Ectodermal cell (in vitro differentiated cells): ENCODE results near the gene FBXO36.
"Not testable (repeated sequence)": the region's sequence is repeated elsewhere in the genome, so short reads cannot be mapped to it uniquely, and the experiment has no call there.

Experiments
- H3K27ac ChIP-seq: 2 replicates; pipeline ENCODE4 v1.7.0; 2013; ENCODE audit warnings: mild to moderate bottlenecking, low read depth, low read length; ENCODE audit not compliant: insufficient read depth, poor library complexity, severe bottlenecking
- H3K27me3 ChIP-seq: 2 replicates; pipeline ENCODE4 v1.7.0; 2013; ENCODE audit warnings: mild to moderate bottlenecking, low read length; ENCODE audit not compliant: insufficient read depth, control insufficient read depth, poor library complexity, severe bottlenecking
- H3K36me3 ChIP-seq: one replicate; pipeline ENCODE4 v1.7.0; 2013; ENCODE audit warnings: low read length; ENCODE audit not compliant: control insufficient read depth, insufficient read depth
- H3K4me1 ChIP-seq: one replicate; pipeline ENCODE4 v1.7.0; 2013; ENCODE audit warnings: low read length; ENCODE audit not compliant: control insufficient read depth, insufficient read depth
- H3K4me3 ChIP-seq: 2 replicates; pipeline ENCODE4 v1.7.0; 2013; ENCODE audit warnings: low read depth, low read length, control low read depth; ENCODE audit not compliant: insufficient read depth
- H3K9me3 ChIP-seq: 2 replicates; pipeline ENCODE4 v1.7.0; 2013; ENCODE audit warnings: mild to moderate bottlenecking, low read length, moderate library complexity; ENCODE audit not compliant: control insufficient read depth
- WGBS, 2 experiments: methylation state at CpG; one replicate each; pipeline ENCODE4 v1.1.7; 2013; ENCODE audit warnings: missing lambda C conversion rate in 2 of 2; 5-methylcytosine and 5-hydroxymethylcytosine counted together

The FBXO36 gene

DNA sequence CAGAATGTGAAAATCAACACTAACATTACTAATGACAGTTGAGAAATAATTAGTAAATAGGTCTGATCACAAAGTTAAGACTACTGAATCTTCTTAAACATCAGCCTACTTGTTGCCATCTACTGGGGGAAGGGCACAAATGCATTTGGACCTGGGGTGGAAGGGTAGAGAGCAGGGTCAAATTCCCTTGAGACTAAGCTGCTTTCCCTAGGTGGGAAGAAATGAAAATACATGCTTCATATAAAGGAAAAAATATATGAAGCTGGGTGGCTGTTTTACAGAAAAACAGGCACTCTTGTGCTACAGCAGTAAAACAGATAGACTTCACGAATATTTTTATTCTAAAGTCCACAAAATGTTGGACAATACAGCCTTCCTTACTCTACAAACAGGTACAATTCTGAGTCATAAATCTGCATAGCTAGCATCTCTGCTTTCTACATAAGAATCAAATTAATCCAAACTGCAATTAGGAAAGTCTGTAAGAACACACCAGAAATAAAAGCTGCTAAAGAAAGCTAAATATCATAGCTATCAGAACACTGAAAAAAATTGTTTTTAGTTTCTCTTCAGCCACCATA, 11.4 kb upstream of the FBXO36 start:
- no peaks in the 10 kb centered on the region for H3K36me3 ChIP-seq
- H3K27ac ChIP-seq = no peak overlapping the region
- 38 to 53% methylated on average over 1 of the region's 1 CpG for WGBS, 2 experiments

DNA sequence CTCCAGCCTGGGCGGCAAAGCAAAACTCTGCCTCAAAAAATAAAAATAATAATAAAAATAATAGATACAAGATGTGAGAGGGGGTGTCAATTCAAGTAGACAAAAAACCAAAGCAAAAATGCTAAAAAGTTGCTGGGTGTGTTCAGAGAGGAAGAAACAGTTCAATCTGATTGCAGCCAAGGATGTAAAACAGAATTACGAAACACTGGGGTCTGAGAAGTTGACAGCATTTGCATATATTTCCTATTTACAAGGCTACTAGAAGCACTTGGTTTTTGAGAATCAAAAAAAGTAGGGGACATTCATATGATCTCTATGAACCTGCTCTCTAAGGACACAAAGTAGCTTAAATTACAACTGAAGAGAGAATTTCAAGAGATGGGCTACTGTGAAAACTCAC, 8.1 kb upstream of the FBXO36 start:
- H3K9me3 ChIP-seq = no peaks in the 10 kb centered on the region
- no peaks in the 10 kb centered on the region for H3K4me1 ChIP-seq
- H3K4me3 ChIP-seq = no peak overlapping the region
- no peaks in the 10 kb centered on the region for H3K36me3 ChIP-seq
- no peak overlapping the region for H3K27ac ChIP-seq
- no peaks in the 10 kb centered on the region for H3K27me3 ChIP-seq
- WGBS, 2 experiments = 100% methylated on average over 1 of the region's 2 CpGs; no CpG with 5 or more reads in 1 of the 2 experiments

More for the DNA sequence above, 11.4 kb upstream of the FBXO36 start:
- Histone ChIP-seq H3K9me3 (no peaks in the 10 kb centered on the region), H3K4me3 (no peak overlapping the region), H3K27me3 (no peaks in the 10 kb centered on the region), H3K4me1 (no peaks in the 10 kb centered on the region)

DNA sequence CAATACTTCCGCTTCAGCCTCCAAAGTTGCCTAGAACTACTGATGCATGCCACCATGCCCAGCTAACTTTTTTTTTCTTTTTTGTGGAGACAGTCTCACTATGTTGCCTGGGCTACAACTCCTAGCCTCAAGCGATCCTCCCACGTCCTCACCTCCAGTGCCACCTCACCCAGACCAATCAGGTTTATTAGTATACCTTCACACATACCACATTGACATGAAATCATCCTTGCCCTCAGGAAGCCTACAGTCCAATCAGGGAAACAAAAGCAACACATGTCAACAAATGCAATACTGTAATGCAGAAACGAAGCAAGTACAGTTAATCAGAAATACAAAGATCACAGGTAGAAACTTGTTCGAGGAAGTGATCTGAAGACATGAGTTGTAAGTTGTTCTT, 4.5 kb upstream of the FBXO36 start:
- H3K36me3 ChIP-seq = no peaks in the 10 kb centered on the region
- no peaks in the 10 kb centered on the region for H3K9me3 ChIP-seq
- H3K27me3 ChIP-seq = no peaks in the 10 kb centered on the region
- H3K27ac ChIP-seq = no peak overlapping the region
- H3K4me3 ChIP-seq = no peak overlapping the region
- H3K4me1 ChIP-seq = no peaks in the 10 kb centered on the region
- 94 to 95% methylated on average over 5 of the region's 5 CpGs for WGBS, 2 experiments

DNA sequence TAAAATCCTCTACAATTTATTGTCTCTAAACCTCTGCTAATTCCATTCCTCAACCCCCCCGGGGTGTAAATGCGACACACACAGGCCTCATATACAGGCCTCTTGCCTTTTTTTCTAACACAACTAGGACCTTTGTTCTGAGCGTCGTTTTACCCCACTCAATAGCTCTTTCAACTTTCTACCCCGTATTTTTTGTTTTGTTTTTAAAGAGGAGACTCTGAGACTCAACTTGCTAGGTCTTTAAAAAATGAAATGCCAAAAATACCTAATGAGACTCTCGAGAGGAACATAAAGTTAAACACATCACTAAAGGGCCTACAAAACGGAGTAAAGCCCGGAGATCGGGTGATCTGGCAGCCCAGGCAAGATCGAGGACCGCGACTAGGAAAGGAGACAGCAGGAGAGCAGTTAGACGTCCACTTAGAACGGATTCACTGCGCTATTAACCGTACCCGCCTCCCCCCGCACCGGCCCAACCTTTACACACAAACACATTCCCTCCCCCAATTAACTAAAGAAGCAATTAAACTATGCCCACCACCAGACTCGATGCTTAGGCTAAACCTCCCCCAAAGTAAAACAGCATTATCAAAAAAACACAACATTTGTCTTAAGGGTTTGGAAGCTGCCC, 2.2 kb upstream of the FBXO36 start:
- Histone ChIP-seq H3K27ac (peak overlapping the region; percentile 85), H3K27me3 (no peaks in the 10 kb centered on the region), H3K4me3 (peak overlapping the region; percentile 94), H3K9me3 (no peaks in the 10 kb centered on the region), H3K4me1 (no peaks in the 10 kb centered on the region), H3K36me3 (no peaks in the 10 kb centered on the region)
- WGBS, 2 experiments = 10 to 14% methylated on average over 19 to 20 of the region's 20 CpGs

DNA sequence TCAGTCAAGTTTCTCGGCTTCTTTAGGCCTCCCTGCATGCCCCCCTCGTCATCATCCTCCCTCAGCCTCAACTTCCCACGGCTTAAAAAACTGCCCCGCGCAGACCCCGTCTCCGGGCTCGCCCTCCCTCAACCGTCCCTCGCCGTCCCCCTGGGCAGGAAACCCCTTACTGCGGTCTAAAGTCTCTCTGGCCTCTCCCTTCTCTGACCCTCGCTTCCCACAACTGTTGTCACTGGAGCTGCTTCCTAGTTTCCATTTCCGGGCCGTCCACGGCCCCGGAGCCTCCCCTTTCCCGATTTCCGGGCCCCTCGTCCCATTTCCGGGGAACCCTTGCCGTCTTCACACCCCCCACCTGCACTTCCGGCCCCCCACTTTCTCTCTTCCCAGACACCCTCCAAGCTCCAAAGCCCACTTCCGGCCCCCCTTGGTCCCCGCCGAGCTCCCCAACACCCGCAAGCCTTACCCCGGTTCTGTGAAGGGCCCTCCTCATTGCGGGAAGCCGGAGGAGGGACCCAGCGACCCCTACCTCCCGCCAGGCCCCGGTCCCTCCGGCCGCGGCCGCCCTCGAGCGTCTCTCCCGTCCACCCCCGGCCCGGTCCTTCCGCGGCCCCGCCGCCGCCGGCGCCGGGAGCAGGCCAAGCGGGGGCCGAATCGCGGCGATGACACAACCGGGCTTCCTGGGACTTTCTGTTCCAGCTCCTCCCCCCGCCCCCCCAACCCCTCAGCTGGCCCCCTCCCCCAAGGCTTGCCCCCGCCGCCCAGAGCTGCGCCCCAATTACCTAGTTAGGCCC, 1.0 kb upstream of the FBXO36 start:
- Histone ChIP-seq H3K27ac (peak overlapping the region; percentile 85), H3K4me1 (no peaks in the 10 kb centered on the region), H3K27me3 (no peaks in the 10 kb centered on the region), H3K9me3 (no peaks in the 10 kb centered on the region), H3K4me3 (peak overlapping the region; percentile 94), H3K36me3 (no peaks in the 10 kb centered on the region)
- 0% methylated on average over 57 to 59 of the region's 60 CpGs for WGBS, 2 experiments

DNA sequence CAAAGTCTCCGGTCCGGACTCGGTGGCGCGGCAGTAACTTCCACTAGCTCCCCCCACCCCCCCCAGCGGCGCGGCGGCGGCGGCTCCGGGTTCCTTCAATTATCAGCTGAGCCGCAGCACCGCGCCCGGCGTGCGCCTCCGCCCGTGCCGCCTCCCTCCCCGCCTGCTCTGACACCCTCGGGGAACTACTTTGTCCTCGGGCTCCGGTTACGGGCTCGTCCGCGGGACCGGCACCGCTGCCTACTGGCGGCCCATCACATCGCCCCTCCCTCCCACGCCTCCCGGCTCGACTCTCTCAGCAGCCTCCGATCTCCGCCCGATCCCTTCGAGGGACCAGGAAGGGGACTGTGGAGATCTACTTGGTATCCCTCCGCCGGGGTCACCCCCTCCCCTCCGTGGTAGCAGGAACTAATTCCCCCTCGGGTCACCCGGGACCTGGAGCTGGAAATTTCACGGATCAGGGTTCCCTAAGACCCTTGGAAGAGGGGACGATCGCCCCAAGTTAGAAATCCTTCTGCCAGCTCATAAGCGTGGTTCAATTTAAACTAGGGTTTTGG, 333 bp upstream of the FBXO36 start, which contains the start of gene TRIP12:
Gene TRIP12, minus strand, starts transcription at position 118 of the 557 bp plus-strand sequence. CDS start 41,930 bp downstream, outside the sequence.
- Histone ChIP-seq H3K36me3 (no peaks in the 10 kb centered on the region), H3K27ac (peak within 1 kb of the TSS; percentile 85), H3K4me3 (peak within 1 kb of the TSS; percentile 94), H3K27me3 (no peaks in the 10 kb centered on the region), H3K9me3 (no peaks in the 10 kb centered on the region), H3K4me1 (no peaks in the 10 kb centered on the region)
- WGBS, 2 experiments = 0% methylated on average over 49 of the region's 49 CpGs

DNA sequence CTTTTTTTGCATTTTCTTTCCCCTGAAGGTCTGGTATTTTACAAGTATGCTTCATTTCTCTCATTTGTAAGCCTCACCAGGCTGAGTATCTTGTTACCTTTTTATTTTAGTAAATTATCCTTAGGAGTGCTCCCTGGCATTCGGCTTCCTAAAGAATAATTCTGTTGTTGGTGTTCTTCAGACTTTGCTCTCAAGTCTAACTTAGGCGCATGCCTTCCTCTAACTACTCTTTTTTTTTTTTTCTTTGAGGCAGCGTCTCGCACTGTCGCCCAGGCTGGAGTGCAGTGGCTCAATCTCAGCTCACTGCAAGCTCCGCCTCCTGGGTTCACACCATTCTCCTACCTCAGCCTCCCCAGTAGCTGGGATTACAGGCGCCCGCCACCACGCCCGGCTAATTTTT, 2.2 kb downstream of the FBXO36 start:
- 91% methylated on average over 6 to 10 of the region's 10 CpGs for WGBS, 2 experiments
- H3K27ac ChIP-seq, H3K4me3 ChIP-seq, H3K36me3 ChIP-seq, H3K27me3 ChIP-seq, H3K9me3 ChIP-seq, H3K4me1 ChIP-seq: not testable (repeated sequence)

DNA sequence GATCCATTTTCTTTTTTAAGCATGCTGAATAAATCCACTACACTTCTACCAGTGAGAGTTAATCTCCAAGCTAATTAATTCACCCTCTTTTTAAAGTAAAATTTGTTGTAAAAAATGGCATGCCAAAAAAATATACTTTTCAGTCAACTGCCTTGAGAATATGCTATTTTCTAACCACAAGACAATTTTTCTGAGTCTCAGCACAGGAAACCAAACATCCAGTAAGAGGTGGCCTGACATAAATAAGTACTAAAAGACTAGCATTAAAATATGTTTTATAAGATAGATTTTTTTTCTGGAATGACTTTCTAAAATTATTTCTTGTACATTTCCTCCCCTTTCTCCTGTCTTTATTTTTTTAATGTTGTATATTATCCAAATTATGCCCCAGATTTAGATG, 2.9 kb downstream of the FBXO36 start:
- Histone ChIP-seq H3K27me3 (no peaks in the 10 kb centered on the region), H3K9me3 (no peaks in the 10 kb centered on the region), H3K36me3 (no peaks in the 10 kb centered on the region), H3K27ac (no peak overlapping the region), H3K4me1 (no peaks in the 10 kb centered on the region), H3K4me3 (no peak overlapping the region)

DNA sequence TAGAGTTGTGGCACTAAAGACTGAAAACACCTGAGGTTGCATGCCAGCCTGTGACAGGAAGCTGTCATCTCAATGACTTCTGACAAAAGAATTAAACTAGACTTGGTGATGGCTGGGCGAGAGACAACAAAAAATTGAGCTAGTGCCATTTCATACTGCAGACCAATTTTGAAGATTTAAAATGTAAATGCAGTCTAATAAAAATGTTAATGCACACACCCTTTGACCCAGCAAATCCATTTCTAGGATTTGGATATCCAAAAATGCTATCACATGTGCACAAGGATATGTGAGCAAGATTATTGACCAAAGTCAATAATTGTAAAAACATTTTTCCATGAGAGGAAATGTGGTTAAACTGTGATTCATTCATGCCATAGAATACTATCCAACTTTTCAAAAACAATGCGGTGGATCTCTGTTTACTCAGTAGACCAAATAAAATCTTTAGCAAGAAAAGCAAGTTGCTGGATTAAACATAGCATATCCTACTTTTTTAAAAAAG, 5.6 kb downstream of the FBXO36 start:
- Histone ChIP-seq H3K36me3 (no peaks in the 10 kb centered on the region), H3K27me3 (no peaks in the 10 kb centered on the region), H3K9me3 (no peaks in the 10 kb centered on the region), H3K4me1 (no peaks in the 10 kb centered on the region), H3K4me3 (no peak overlapping the region), H3K27ac (no peak overlapping the region)
- WGBS, 2 experiments = 98% methylated on average over 2 of the region's 2 CpGs; no CpG with 5 or more reads in 1 of the 2 experiments

DNA sequence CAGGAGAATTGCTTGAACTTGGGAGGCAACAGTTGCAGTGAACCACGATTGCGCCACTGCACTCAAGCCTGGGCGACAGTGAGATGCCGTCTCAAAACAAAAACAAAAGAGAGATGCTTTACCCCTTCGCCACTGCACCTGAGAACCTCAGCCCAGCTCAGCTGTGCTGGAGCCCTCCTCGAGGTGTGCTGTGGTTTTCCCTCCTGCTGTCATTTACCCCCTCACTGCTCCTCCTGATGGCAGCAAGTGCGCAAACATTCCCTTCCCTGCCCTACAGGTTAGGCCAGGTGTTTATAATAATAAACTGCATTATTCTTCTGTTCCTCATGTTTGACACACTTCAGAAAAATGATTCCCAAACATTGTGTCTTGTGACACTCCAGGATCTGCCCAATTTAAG, 8.4 kb downstream of the FBXO36 start:
- H3K36me3 ChIP-seq = no peaks in the 10 kb centered on the region
- H3K4me3 ChIP-seq = no peak overlapping the region
- H3K27ac ChIP-seq = no peak overlapping the region
- H3K27me3 ChIP-seq = no peaks in the 10 kb centered on the region
- H3K9me3 ChIP-seq = no peaks in the 10 kb centered on the region
- 89 to 92% methylated on average over 7 of the region's 7 CpGs for WGBS, 2 experiments
- no peaks in the 10 kb centered on the region for H3K4me1 ChIP-seq
